ENCODE data around the gene IL17RE.

- TF ChIP-seq POLR2A (IDR thresholded peaks at IDR 0.05; ENCODE audit: low read depth, low read length), result no peak
- no peak for TF ChIP-seq CTCF (IDR thresholded peaks at IDR 0.05; ENCODE audit: extremely low read depth in 1 of 2, insufficient read depth in 1 of 2, low read depth in 1 of 2, low read length in 2 of 2)
- no peak for TF ChIP-seq POLR2AphosphoS5 (IDR thresholded peaks at IDR 0.05; ENCODE audit: insufficient read depth, low read depth, low read length)
These were observed 43.1 kb upstream of the IL17RE start for GRCh38 chr3:9859530-9860025.
